ENCODE results near the gene MC5R.

GRCh38 chr18:13791181-13791580 lies 32.8 kb upstream of the MC5R start:
- no peak for TF ChIP-seq POLR2A (IDR thresholded peaks at IDR 0.05)
- TF ChIP-seq CTCF (IDR thresholded peaks at IDR 0.05), result no peak
